HCT116 (cell line): ENCODE data around the gene PPP4R2. TPM values are rescaled to one million over a fixed set of nuclear protein-coding genes. Genes with fewer than 3 reads are reported as not detected.

Experiments used
- ATAC-seq: fragments of 200-7000 bp; cut with Tn5 transposase; 2 replicates; pipeline ENCODE4 v1.9.1; 2020; ENCODE audit warnings: mild to moderate bottlenecking, moderate library complexity
- BruUV-seq: library from RNA; stranded (reverse); fragments of 400-500 nt; replicated peaks from 2 replicates; lab custom pipeline; 2021; lab: Mats Ljungman, UMichigan
- CTCF ChIA-PET: fragments of 300-600 bp; sonication (Branson Sonifier 250); formaldehyde crosslinking; loops from one replicate; lab custom pipeline; 2021; ENCODE audit warnings: antibody characterized with exemption; lab: Charles Lee
- POLR2A ChIA-PET: fragments of 300-600, 350-600 bp; sonication (Branson Sonifier 250); formaldehyde crosslinking; loops from one replicate; lab custom pipeline; 2021; ENCODE audit warnings: antibody characterized with exemption; lab: Charles Lee
- RAD21 ChIA-PET, 2 experiments: fragments of 300-600 bp; sonication (Branson Sonifier 250); formaldehyde crosslinking; loops; one replicate each; lab custom pipeline; 2023; ENCODE audit warnings: low total read pairs in 2 of 2; ENCODE audit not compliant: uncharacterized antibody in 2 of 2, unreplicated experiment in 2 of 2, low non-redundant PET in 1 of 2; lab: Charles Lee
- DNase-seq: peaks from one replicate; pipeline ENCODE4 v3.0.0-alpha.2; 2010; ENCODE audit warnings: low read depth, low spot score
- H2AFZ ChIP-seq: fragments of 200-600 bp; shearing (Covaris generic), sonication (generic); 2 replicates; pipeline ENCODE4 v1.6.1; 2017; ENCODE audit warnings: low read depth, mixed run types, mixed read lengths, antibody characterized with exemption, low read length; ENCODE audit not compliant: poor library complexity, severe bottlenecking
- H3K27ac ChIP-seq: 2 replicates; pipeline ENCODE4 v1.5.1; 2012; ENCODE audit warnings: low read depth, low read length
- H3K27me3 ChIP-seq: fragments of 200-600 bp; sonication (generic); 2 replicates; pipeline ENCODE4 v1.6.1; 2016; ENCODE audit warnings: mixed run types, low read length, mixed read lengths; ENCODE audit not compliant: insufficient read depth
- H3K36me3 ChIP-seq, 2 experiments: fragments of 200-500 bp in 1 of 2; fragments of 200-600 bp in 1 of 2; sonication (Bioruptor generic) in 1 of 2; sonication (generic) in 1 of 2; 2 replicates each; pipeline versions ENCODE4 v1.5.1 to v1.6.1; 2014 to 2016; ENCODE audit warnings: low read length in 2 of 2, inconsistent platforms in 1 of 2, mixed read lengths in 1 of 2, mixed run types in 1 of 2; ENCODE audit not compliant: insufficient read depth in 2 of 2, control insufficient read depth in 1 of 2
- H3K4me1 ChIP-seq, 2 experiments: fragments of 200-600 bp in 1 of 2; sonication (generic) in 1 of 2; 2 replicates each; pipeline versions ENCODE4 v1.5.1 to v1.6.1; 2012 to 2017; ENCODE audit warnings: low read length in 2 of 2, inconsistent platforms in 1 of 2, mild to moderate bottlenecking in 1 of 2, mixed read lengths in 1 of 2, mixed run types in 1 of 2, moderate library complexity in 1 of 2; ENCODE audit not compliant: insufficient read depth in 2 of 2, control insufficient read depth in 1 of 2
- H3K4me2 ChIP-seq: fragments of 200-600 bp; sonication (generic); 2 replicates; pipeline ENCODE4 v1.6.1; 2017; ENCODE audit warnings: mixed run types, low read length, mixed read lengths
- H3K4me3 ChIP-seq, 2 experiments: fragments of 200-600 bp in 1 of 2; sonication (generic) in 1 of 2; replicated peaks in 1 of 2; 2 replicates each; pipeline ENCODE4 v1.5.1; 2011 to 2016; ENCODE audit warnings: low read length in 2 of 2, control low read depth in 1 of 2, low read depth in 1 of 2, mild to moderate bottlenecking in 1 of 2, mixed read lengths in 1 of 2, mixed run types in 1 of 2
- H3K79me2 ChIP-seq: fragments of 200-600 bp; sonication (generic); 2 replicates; pipeline ENCODE4 v1.6.1; 2017; ENCODE audit warnings: mild to moderate bottlenecking, mixed run types, low read length, moderate library complexity, mixed read lengths; ENCODE audit not compliant: insufficient read depth
- H3K9ac ChIP-seq: fragments of 200-600 bp; sonication (generic); 2 replicates; pipeline ENCODE4 v1.6.1; 2016; ENCODE audit warnings: low read length, mixed read lengths
- H3K9me2 ChIP-seq: fragments of 200-600 bp; sonication (generic), shearing (Covaris generic); 2 replicates; pipeline ENCODE4 v1.6.1; 2017; ENCODE audit warnings: mixed run types, mild to moderate bottlenecking, moderate library complexity; ENCODE audit not compliant: insufficient read depth
- H3K9me3 ChIP-seq, 2 experiments: fragments of 200-500 bp in 1 of 2; fragments of 200-600 bp in 1 of 2; sonication (Bioruptor generic) in 1 of 2; sonication (generic) in 1 of 2; 2 replicates each; pipeline ENCODE4 v1.6.1; 2014 to 2017; ENCODE audit warnings: low read length in 2 of 2, mixed read lengths in 2 of 2, inconsistent platforms in 1 of 2, low read depth in 1 of 2, mild to moderate bottlenecking in 1 of 2, mixed run types in 1 of 2, moderate library complexity in 1 of 2; ENCODE audit not compliant: control insufficient read depth in 1 of 2, insufficient read depth in 1 of 2
- H4K20me1 ChIP-seq: fragments of 200-600 bp; sonication (generic), shearing (Covaris generic); 2 replicates; pipeline ENCODE4 v1.6.1; 2017; ENCODE audit warnings: mixed run types, mild to moderate bottlenecking, moderate library complexity; ENCODE audit not compliant: insufficient read depth
- CBX3 ChIP-seq: IDR thresholded peaks from 2 replicates; pipeline ENCODE4 v1.6.1; 2012; ENCODE audit warnings: low read depth
- CEBPB ChIP-seq: IDR thresholded peaks from 2 replicates; pipeline ENCODE4 v1.6.1; 2012; ENCODE audit warnings: low read depth
- CTCF ChIP-seq, 3 experiments: fragments of 200-600 bp in 1 of 3; sonication (generic) in 1 of 3; IDR thresholded peaks in 2 of 3; conservative IDR thresholded peaks in 1 of 3; 2 replicates each; pipeline ENCODE4 v1.5.1; 2012 to 2017; ENCODE audit warnings: low read depth in 2 of 3, low read length in 2 of 3, antibody characterized with exemption in 1 of 3, borderline replicate concordance in 1 of 3, control low read depth in 1 of 3, mild to moderate bottlenecking in 1 of 3, mixed read lengths in 1 of 3, mixed run types in 1 of 3, moderate library complexity in 1 of 3; ENCODE audit not compliant: insufficient read depth in 1 of 3
- EGR1 ChIP-seq: IDR thresholded peaks from 2 replicates; pipeline ENCODE4 v1.6.1; 2012; ENCODE audit warnings: low read depth
- ELF1 ChIP-seq: IDR thresholded peaks from 2 replicates; pipeline ENCODE4 v1.6.1; 2012; ENCODE audit warnings: low read depth, borderline replicate concordance
- EZH2 ChIP-seq: fragments of 200-600 bp; sonication (generic); IDR thresholded peaks from 2 replicates; pipeline ENCODE4 v1.6.1; 2017; ENCODE audit warnings: antibody characterized with exemption, mixed run types
- FOSL1 ChIP-seq: IDR thresholded peaks from 2 replicates; pipeline ENCODE4 v1.6.1; 2012; ENCODE audit warnings: low read depth
- JUND ChIP-seq: IDR thresholded peaks from 2 replicates; pipeline ENCODE4 v1.6.1; 2012
- POLR2AphosphoS5 ChIP-seq: IDR thresholded peaks from 2 replicates; pipeline ENCODE4 v1.6.1; 2011; ENCODE audit warnings: mild to moderate bottlenecking, low read depth, low read length, moderate library complexity
- RAD21 ChIP-seq: IDR thresholded peaks from 2 replicates; pipeline ENCODE4 v1.6.1; 2012; ENCODE audit warnings: low read depth, mild to moderate bottlenecking
- REST ChIP-seq: IDR thresholded peaks from 2 replicates; pipeline ENCODE4 v1.6.1; 2012; ENCODE audit warnings: low read depth
- SIN3A ChIP-seq: IDR thresholded peaks from 2 replicates; pipeline ENCODE4 v1.6.1; 2012; ENCODE audit warnings: low read depth
- SP1 ChIP-seq: IDR thresholded peaks from 2 replicates; pipeline ENCODE4 v1.6.1; 2012; ENCODE audit warnings: low read depth
- SRF ChIP-seq: IDR thresholded peaks from 2 replicates; pipeline ENCODE4 v1.6.1; 2012; ENCODE audit warnings: low read depth
- TCF7L2 ChIP-seq: IDR thresholded peaks from 2 replicates; pipeline ENCODE4 v1.7.0; 2011; ENCODE audit warnings: borderline replicate concordance, inconsistent platforms; ENCODE audit not compliant: insufficient read depth, insufficient read length; ENCODE audit errors: extremely low read depth
- ZFX ChIP-seq: fragments of 450-650 bp; IDR thresholded peaks from 2 replicates; pipeline ENCODE4 v1.6.1; 2017
- ZNF274 ChIP-seq: fragments of 200-500 bp; sonication (Bioruptor generic); IDR thresholded peaks from 2 replicates; pipeline ENCODE4 v1.6.1; 2014; ENCODE audit warnings: mild to moderate bottlenecking, low read depth, low read length, inconsistent platforms
- intact Hi-C: fragments of 100-400 bp; cut with micrococcal nuclease; formaldehyde crosslinking; loops from 2 replicates; pipeline ENCODE4 v1.10.0; 2022
- total RNA-seq: library from RNA; stranded (reverse); gene quantifications from one replicate; pipeline ENCODE4 v1.2.1, GENCODE V29; 2021; ENCODE audit not compliant: unreplicated experiment
- TF ChIP-seq, protein P1 (sequence below): IDR thresholded peaks from 2 replicates; pipeline ENCODE4 v1.6.1; 2012

Gene PPP4R2
- total RNA-seq, 1 experiment from 2014 or later, result 72.5 TPM

DNA sequence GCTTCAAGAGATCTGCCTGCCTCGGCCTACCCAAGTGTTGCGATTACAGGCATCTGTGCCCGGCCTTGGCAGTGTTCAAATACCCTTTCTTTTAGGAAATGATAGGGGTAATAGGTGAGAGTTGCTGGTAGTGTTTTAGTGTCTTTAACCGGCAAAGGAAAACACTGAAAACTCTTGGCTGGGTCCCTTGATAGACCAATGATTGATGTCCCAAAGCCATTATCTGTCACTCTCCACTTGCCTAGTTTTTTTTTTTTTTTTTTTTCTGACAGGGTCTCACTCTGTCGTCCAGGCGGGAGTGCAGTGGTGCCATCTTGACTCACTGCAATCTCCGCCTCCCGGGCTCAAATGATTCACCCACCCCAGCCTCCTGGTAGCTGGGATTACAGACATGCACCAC lies 84.5 kb downstream of the PPP4R2 start (continued):
- no peak for TF ChIP-seq REST
- TF ChIP-seq SP1, result no peak

DNA sequence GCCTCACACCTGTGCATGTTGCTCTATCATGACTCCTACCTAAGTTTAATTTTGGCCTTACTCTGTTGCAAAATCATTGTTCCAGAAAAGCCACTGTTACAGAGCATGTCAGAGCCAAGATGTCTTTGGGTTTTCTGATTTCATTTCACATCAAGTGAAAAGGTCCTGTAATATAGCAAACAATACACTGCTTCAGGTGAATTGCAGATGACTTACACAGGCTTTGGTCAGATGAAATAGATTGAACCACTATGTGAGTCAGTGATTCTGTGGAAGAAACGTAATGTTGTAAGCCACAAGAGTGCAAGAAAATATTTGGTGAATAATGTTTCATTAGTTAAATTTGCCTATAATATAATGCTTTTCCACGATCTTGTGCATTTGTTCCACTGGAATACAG lies 87.6 kb downstream of the PPP4R2 start:
- POLR2A ChIA-PET, result no interaction called here
- Histone ChIP-seq H4K20me1 (no peaks in the 10 kb centered on the region), H3K27ac (no peak overlapping the region), H3K27me3 (no peaks in the 10 kb centered on the region), H3K4me3 (no peak overlapping the region), H3K79me2 (no peaks in the 10 kb centered on the region), H3K4me2 (no peak overlapping the region), H3K9me3 (no peaks in the 10 kb centered on the region), H3K9me2 (no peaks in the 10 kb centered on the region), H3K4me1 (no peaks in the 10 kb centered on the region), H3K36me3 (no peaks in the 10 kb centered on the region), H2AFZ (no peak overlapping the region), H3K9ac (no peak overlapping the region)
- RAD21 ChIA-PET, result no interaction called here
- no peak for TF ChIP-seq TCF7L2
- TF ChIP-seq FOSL1, result no peak
- no peak for TF ChIP-seq RAD21
- no peak for TF ChIP-seq CBX3
- no peak for TF ChIP-seq CTCF (IDR thresholded peaks at IDR 0.05 in 2 of 3, conservative IDR thresholded peaks at IDR 0.05 in 1 of 3; ENCODE audit: borderline replicate concordance in 1 of 3, insufficient read depth in 1 of 3, low read depth in 2 of 3, low read length in 2 of 3)
- no peak for TF ChIP-seq POLR2AphosphoS5
- TF ChIP-seq ELF1, result no peak
- TF ChIP-seq ZFX, result no peak
- TF ChIP-seq JUND, result no peak
- no peak for TF ChIP-seq EZH2
- TF ChIP-seq CEBPB, result no peak
- TF ChIP-seq ZNF274, result no peak
- no peak for TF ChIP-seq EGR1
- no peak for TF ChIP-seq SIN3A
- no peak for TF ChIP-seq REST
- TF ChIP-seq SRF, result no peak
- TF ChIP-seq, protein P1, sequence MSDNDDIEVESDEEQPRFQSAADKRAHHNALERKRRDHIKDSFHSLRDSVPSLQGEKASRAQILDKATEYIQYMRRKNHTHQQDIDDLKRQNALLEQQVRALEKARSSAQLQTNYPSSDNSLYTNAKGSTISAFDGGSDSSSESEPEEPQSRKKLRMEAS, result no peak
- CTCF ChIA-PET, result interaction anchor here (1.4 kb wide), 1 partner anchor 233 kb away, joined by 4 read pairs; no protein-coding TSS in a partner anchor
- ATAC-seq (no peak), DNase-seq (no peak)
- no TSS peak for BruUV-seq
- intact Hi-C loops, result no loop called here
